Fibroblast of skin of back (primary cell): ENCODE results near the gene ENDOV.

ENCODE experiments used
- DNase-seq: peaks from one replicate; pipeline ENCODE4 v3.0.0-alpha.2; 2013

ENDOV gene

GRCh38 chr17:80468781-80469493 lies 54.0 kb downstream of the ENDOV start:
- DNase-seq: no peak

- no peak for DNase-seq
Measured at GRCh38 chr17:80469667-80470066, 54.7 kb downstream of the ENDOV start.

- DNase-seq: no peak
Measured at GRCh38 chr17:80470603-80471002, 55.6 kb downstream of the ENDOV start.

- no peak for DNase-seq
Measured at GRCh38 chr17:80471922-80472321, 57.0 kb downstream of the ENDOV start.

GRCh38 chr17:80472996-80473395 lies 58.0 kb downstream of the ENDOV start:
- DNase-seq: no peak

- DNase-seq: no peak
Measured at GRCh38 chr17:80473701-80474100, 58.7 kb downstream of the ENDOV start.

- DNase-seq: peak; percentile 38
Measured at GRCh38 chr17:80474231-80474960, 59.4 kb downstream of the ENDOV start.

GRCh38 chr17:80474961-80475909 lies 60.3 kb downstream of the ENDOV start:
- no peak for DNase-seq

- no peak for DNase-seq
Measured at GRCh38 chr17:80475910-80476876, 61.2 kb downstream of the ENDOV start, which contains the start of gene NPTX1. NPTX1 (minus strand) TSS chr17:80476607; CDS start chr17:80476446, 161 bp downstream.

GRCh38 chr17:80476877-80477646 lies 62.1 kb downstream of the ENDOV start:
- DNase-seq: no peak

GRCh38 chr17:80477647-80478478 lies 62.9 kb downstream of the ENDOV start:
- DNase-seq: peak; percentile 58

GRCh38 chr17:80478487-80479245 lies 63.7 kb downstream of the ENDOV start:
- DNase-seq: no peak

GRCh38 chr17:80479246-80479566 lies 64.2 kb downstream of the ENDOV start:
- DNase-seq: no peak

- no peak for DNase-seq
Measured at GRCh38 chr17:80480248-80480647, 65.3 kb downstream of the ENDOV start.

GRCh38 chr17:80481284-80482057 lies 66.5 kb downstream of the ENDOV start:
- DNase-seq: no peak

GRCh38 chr17:80482058-80482318 lies 67.0 kb downstream of the ENDOV start:
- no peak for DNase-seq

GRCh38 chr17:80482555-80483308 lies 67.8 kb downstream of the ENDOV start:
- DNase-seq: no peak

- no peak for DNase-seq
Measured at GRCh38 chr17:80485846-80486245, 70.9 kb downstream of the ENDOV start.
